Neuronal stem cell (in vitro differentiated cells): ENCODE data around the gene CDCP2.

Experiments
- DNase-seq: peaks from one replicate; pipeline ENCODE4 v3.0.0-alpha.2; 2013; ENCODE audit warnings: low spot score
- H2AFZ ChIP-seq: one replicate; pipeline ENCODE4 v1.6.1; 2013; ENCODE audit warnings: mild to moderate bottlenecking, low read length, inconsistent platforms
- H2AK5ac ChIP-seq: 2 replicates; pipeline ENCODE4 v1.6.1; 2013; ENCODE audit warnings: low read depth, mild to moderate bottlenecking, inconsistent platforms, low read length, moderate library complexity, mixed read lengths
- H2BK120ac ChIP-seq: 2 replicates; pipeline ENCODE4 v1.6.1; 2013; ENCODE audit warnings: low read depth, mild to moderate bottlenecking, inconsistent platforms, low read length, moderate library complexity, mixed read lengths
- H2BK12ac ChIP-seq: one replicate; pipeline ENCODE4 v1.6.1; 2013; ENCODE audit warnings: low read length, inconsistent platforms
- H2BK15ac ChIP-seq: 2 replicates; pipeline ENCODE4 v1.6.1; 2013; ENCODE audit warnings: mild to moderate bottlenecking, low read length, inconsistent platforms, mixed read lengths
- H2BK5ac ChIP-seq: one replicate; pipeline ENCODE4 v1.6.1; 2013; ENCODE audit warnings: inconsistent platforms, mild to moderate bottlenecking, low read length, moderate library complexity
- H3K14ac ChIP-seq: one replicate; pipeline ENCODE4 v1.6.1; 2013; ENCODE audit warnings: low read length, inconsistent platforms
- H3K18ac ChIP-seq: 2 replicates; pipeline ENCODE4 v1.6.1; 2013; ENCODE audit warnings: low read length, inconsistent platforms
- H3K23ac ChIP-seq: 2 replicates; pipeline ENCODE4 v1.6.1; 2013; ENCODE audit warnings: low read depth, mild to moderate bottlenecking, mixed read lengths, low read length, inconsistent platforms; ENCODE audit not compliant: poor library complexity
- H3K27ac ChIP-seq: replicated peaks from 3 replicates; pipeline ENCODE4 v1.5.1; 2013; ENCODE audit warnings: low read length, inconsistent platforms
- H3K27me3 ChIP-seq, 3 experiments: 2 replicates each; pipeline ENCODE4 v1.6.1; 2013; ENCODE audit warnings: low read length in 3 of 3, mild to moderate bottlenecking in 2 of 3, inconsistent platforms in 1 of 3, low read depth in 1 of 3, mixed read lengths in 1 of 3, moderate library complexity in 1 of 3; ENCODE audit not compliant: control insufficient read depth in 3 of 3, insufficient read depth in 3 of 3
- H3K36me3 ChIP-seq, 2 donors: replicated peaks in 1 of 2; 2 replicates each; pipeline ENCODE4 v1.6.1; 2013; ENCODE audit warnings: low read length in 2 of 2; ENCODE audit not compliant: control insufficient read depth in 2 of 2, insufficient read depth in 2 of 2
- H3K4ac ChIP-seq: 2 replicates; pipeline ENCODE4 v1.6.1; 2013; ENCODE audit warnings: inconsistent platforms, mild to moderate bottlenecking, low read length, moderate library complexity
- H3K4me1 ChIP-seq, 2 donors: 1 replicate in 1 of 2; 2 replicates in 1 of 2; pipeline ENCODE4 v1.6.1; 2013; ENCODE audit warnings: low read length in 2 of 2, low read depth in 1 of 2; ENCODE audit not compliant: control insufficient read depth in 2 of 2, insufficient read depth in 1 of 2
- H3K4me2 ChIP-seq: one replicate; pipeline ENCODE4 v1.6.1; 2013; ENCODE audit warnings: mild to moderate bottlenecking, low read length, inconsistent platforms; ENCODE audit not compliant: insufficient read depth, poor library complexity, severe bottlenecking
- H3K4me3 ChIP-seq, 2 donors: 2 replicates each; pipeline ENCODE4 v1.5.1; 2013; ENCODE audit warnings: low read length in 2 of 2, mild to moderate bottlenecking in 2 of 2, inconsistent platforms in 1 of 2, moderate library complexity in 1 of 2
- H3K79me1 ChIP-seq: one replicate; pipeline ENCODE4 v1.6.1; 2013; ENCODE audit warnings: low read depth, mild to moderate bottlenecking, inconsistent platforms, low read length, moderate library complexity
- H3K9ac ChIP-seq: one replicate; pipeline ENCODE4 v1.6.1; 2013; ENCODE audit warnings: mild to moderate bottlenecking, low read depth, low read length, inconsistent platforms; ENCODE audit not compliant: poor library complexity
- H3K9me3 ChIP-seq, 2 donors: replicated peaks in 1 of 2; 2 replicates each; pipeline versions ENCODE3 to v1.6.1; 2013; ENCODE audit warnings: low read length in 2 of 2, mild to moderate bottlenecking in 2 of 2, inconsistent platforms in 1 of 2, low read depth in 1 of 2, mixed read lengths in 1 of 2, moderate library complexity in 1 of 2; ENCODE audit not compliant: control insufficient read depth in 2 of 2, insufficient read depth in 1 of 2
- H4K8ac ChIP-seq: one replicate; pipeline ENCODE4 v1.6.1; 2013; ENCODE audit warnings: low read depth, mild to moderate bottlenecking, inconsistent platforms, low read length, moderate library complexity
- H4K91ac ChIP-seq: one replicate; pipeline ENCODE4 v1.6.1; 2013; ENCODE audit warnings: low read length, low read depth, mild to moderate bottlenecking, inconsistent platforms; ENCODE audit not compliant: poor library complexity
- WGBS, 2 donors: extraction: QIAGEN DNeasy Blood & Tissue Kit; methylation state at CpG; one replicate each; pipeline ENCODE4 v1.1.7; 2013; ENCODE audit warnings: missing lambda C conversion rate in 2 of 2, mixed read lengths in 1 of 2; ENCODE audit not compliant: insufficient read length in 2 of 2, insufficient replicate concordance in 1 of 2; ENCODE audit errors: extremely low coverage in 2 of 2; 5-methylcytosine and 5-hydroxymethylcytosine counted together

Gene CDCP2

DNA sequence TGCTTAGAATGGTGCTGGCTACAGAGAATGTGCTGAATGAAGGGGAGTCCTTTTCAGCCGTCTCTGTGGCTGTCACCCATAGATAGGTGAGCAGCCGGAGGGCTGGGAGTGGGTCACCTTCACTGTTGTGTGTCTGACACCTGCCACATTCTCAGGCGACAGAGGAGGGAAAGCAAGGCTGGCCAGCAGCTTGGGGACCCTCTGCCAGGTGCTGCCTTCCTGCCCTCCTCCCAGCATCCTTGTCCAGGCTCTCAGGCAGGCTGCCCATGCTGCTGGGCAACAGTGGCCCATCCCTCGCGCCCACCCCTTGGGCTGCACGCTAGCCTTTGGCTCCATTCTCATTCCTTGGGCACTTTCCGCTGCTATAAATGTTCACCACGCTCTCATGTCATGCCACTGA lies 24.9 kb upstream of the CDCP2 start:
- Histone ChIP-seq H3K9me3 (no peaks in the 10 kb centered on the region), H3K4me3 (peak overlapping the region in 1 of 2 donors; percentile 8), H3K4ac (no peak overlapping the region), H3K36me3 (peaks cover 3 to 6% of the 10 kb centered on the region in 2 donors), H3K23ac (no peak overlapping the region), H3K4me1 (peaks cover 11 to 16% of the 10 kb centered on the region in 2 donors), H2AFZ (no peak overlapping the region), H3K9ac (no peak overlapping the region), H3K27me3 (no peaks in the 10 kb centered on the region), H3K18ac (no peak overlapping the region), H3K79me1 (peaks cover 2% of the 10 kb centered on the region), H2BK12ac (no peak overlapping the region), H3K27ac (no peak overlapping the region), H3K14ac (no peak overlapping the region), H3K4me2 (no peak overlapping the region), H2AK5ac (no peak overlapping the region), H2BK120ac (no peak overlapping the region), H4K8ac (no peak overlapping the region), H2BK15ac (no peak overlapping the region), H2BK5ac (no peak overlapping the region), H4K91ac (no peak overlapping the region)
- DNase-seq = no peak
- WGBS, 2 donors = no CpG with 5 or more reads among the region's 8 CpGs

DNA sequence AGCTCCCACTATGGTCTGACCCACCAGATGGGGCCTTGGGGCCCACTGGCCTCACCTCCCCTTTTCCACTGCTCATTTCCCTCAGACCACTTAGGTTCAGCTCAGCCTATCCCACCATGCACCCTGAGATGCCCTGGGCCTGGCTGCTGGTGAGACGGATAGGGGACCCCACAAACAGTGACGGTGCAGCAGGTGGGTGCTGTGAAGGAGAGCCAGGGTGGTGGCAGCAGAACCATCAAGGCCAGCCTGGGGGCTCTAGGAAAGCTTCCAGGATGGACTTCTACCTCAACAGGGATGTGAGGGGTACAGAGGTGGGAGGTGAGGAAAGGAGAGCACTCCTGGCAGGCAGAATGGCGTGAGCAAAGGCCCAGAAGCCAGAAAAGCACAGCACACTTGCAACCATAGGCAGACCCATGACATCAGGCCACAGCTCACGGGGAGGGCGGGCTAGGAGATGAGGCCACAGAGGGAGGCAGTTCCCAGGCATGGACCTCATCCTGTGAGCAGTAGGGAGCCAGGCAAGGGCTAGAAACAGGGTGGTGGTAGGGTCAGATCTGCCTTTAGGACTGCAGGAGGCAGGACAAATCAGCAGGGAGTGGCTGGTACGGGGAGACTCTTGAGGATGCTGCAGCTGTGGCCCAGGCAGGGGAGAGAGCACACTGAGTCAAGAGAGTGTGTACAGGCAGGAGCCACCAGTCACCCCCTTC lies 24.0 kb upstream of the CDCP2 start:
- Histone ChIP-seq H3K14ac (no peak overlapping the region), H2AK5ac (no peak overlapping the region), H2AFZ (no peak overlapping the region), H4K91ac (no peak overlapping the region), H3K79me1 (peaks cover 2% of the 10 kb centered on the region), H3K27ac (no peak overlapping the region), H3K4me3 (no peak overlapping the region), H2BK5ac (no peak overlapping the region), H3K18ac (peak overlapping the region; percentile 61), H3K4me1 (peaks cover 11 to 19% of the 10 kb centered on the region in 2 donors), H3K9ac (no peak overlapping the region), H2BK15ac (no peak overlapping the region), H4K8ac (no peak overlapping the region), H3K9me3 (no peaks in the 10 kb centered on the region), H3K4me2 (no peak overlapping the region), H2BK12ac (no peak overlapping the region), H3K27me3 (no peaks in the 10 kb centered on the region), H2BK120ac (no peak overlapping the region), H3K23ac (no peak overlapping the region), H3K36me3 (peaks cover 0 to under 1% of the 10 kb centered on the region in 2 donors), H3K4ac (no peak overlapping the region)
- DNase-seq = no peak
- WGBS, 2 donors = no CpG with 5 or more reads among the region's 6 CpGs

DNA sequence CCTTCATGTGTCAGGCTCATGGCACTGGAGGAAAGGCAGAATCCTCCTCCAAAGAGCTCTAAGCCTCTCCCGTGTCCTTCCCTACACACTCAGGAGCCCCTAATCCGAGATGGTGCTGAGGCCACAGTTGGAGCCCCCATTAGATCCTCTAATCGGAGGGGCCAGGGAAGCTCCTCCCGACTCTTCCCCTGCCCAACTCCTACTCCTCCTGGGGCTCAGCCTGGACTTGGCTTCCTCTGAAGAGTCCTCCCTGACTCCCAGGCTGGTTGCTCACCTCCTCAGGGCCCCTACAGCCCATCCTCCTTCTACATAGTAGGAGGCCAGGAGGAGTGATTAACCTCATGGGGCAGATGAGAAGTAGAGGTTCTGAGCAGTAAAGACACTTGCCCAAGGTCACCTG lies 21.3 kb upstream of the CDCP2 start:
- Histone ChIP-seq H3K9me3 (no peaks in the 10 kb centered on the region), H3K79me1 (peaks cover 2% of the 10 kb centered on the region), H3K4me2 (no peak overlapping the region), H3K4ac (no peak overlapping the region), H3K23ac (peak overlapping the region; percentile 20), H4K8ac (no peak overlapping the region), H3K27ac (no peak overlapping the region), H4K91ac (no peak overlapping the region), H2BK120ac (peak overlapping the region; percentile 9), H3K14ac (peak overlapping the region; percentile 49), H3K27me3 (no peaks in the 10 kb centered on the region), H2BK5ac (no peak overlapping the region), H3K9ac (no peak overlapping the region), H3K18ac (peak overlapping the region; percentile 45), H2AK5ac (peak overlapping the region; percentile 64), H3K4me1 (peaks cover 16 to 19% of the 10 kb centered on the region in 2 donors), H2BK15ac (no peak overlapping the region), H2BK12ac (no peak overlapping the region), H3K36me3 (no peaks in the 10 kb centered on the region), H2AFZ (no peak overlapping the region), H3K4me3 (no peak overlapping the region)
- WGBS, 2 donors = no CpG with 5 or more reads among the region's 4 CpGs
- no peak for DNase-seq

GRCh38 chr1:54173681-54174080 lies 20.9 kb upstream of the CDCP2 start:
- Histone ChIP-seq H3K14ac (peak overlapping the region; percentile 49), H2BK15ac (no peak overlapping the region), H2AK5ac (peak overlapping the region; percentile 64), H3K4me1 (peaks cover 16 to 19% of the 10 kb centered on the region in 2 donors), H3K9ac (no peak overlapping the region), H3K4me2 (no peak overlapping the region), H3K4me3 (no peak overlapping the region), H3K27ac (no peak overlapping the region), H2BK5ac (no peak overlapping the region), H3K27me3 (no peaks in the 10 kb centered on the region), H2AFZ (no peak overlapping the region), H4K8ac (no peak overlapping the region), H3K79me1 (peaks cover 2% of the 10 kb centered on the region), H3K36me3 (no peaks in the 10 kb centered on the region), H2BK120ac (no peak overlapping the region), H3K18ac (no peak overlapping the region), H3K4ac (no peak overlapping the region), H4K91ac (no peak overlapping the region), H3K9me3 (no peaks in the 10 kb centered on the region), H2BK12ac (no peak overlapping the region), H3K23ac (no peak overlapping the region)
- DNase-seq = no peak
- no CpG with 5 or more reads among the region's 9 CpGs for WGBS, 2 donors
